H9 (cell line): ENCODE results near the gene CELF5. TPM values are rescaled to one million over a fixed set of nuclear protein-coding genes. Genes with fewer than 3 reads are reported as not detected.

Experiments
- DNase-seq: peaks from one replicate; pipeline ENCODE4 v3.0.0-alpha.2; 2017
- H2AFZ ChIP-seq: one replicate; pipeline ENCODE4 v1.6.1; 2013; ENCODE audit warnings: mild to moderate bottlenecking, low read length, control low read depth, moderate library complexity
- H2AK5ac ChIP-seq: 2 replicates; pipeline ENCODE4 v1.6.1; 2013; ENCODE audit warnings: low read length, control low read depth, mixed read lengths; ENCODE audit not compliant: insufficient read length
- H2BK120ac ChIP-seq: one replicate; pipeline ENCODE4 v1.6.1; 2013; ENCODE audit warnings: low read depth, mild to moderate bottlenecking, low read length, control low read depth, inconsistent platforms; ENCODE audit not compliant: poor library complexity, severe bottlenecking
- H2BK12ac ChIP-seq: 2 replicates; pipeline ENCODE4 v1.6.1; 2013; ENCODE audit warnings: low read length, control low read depth, mixed read lengths, low read depth; ENCODE audit not compliant: insufficient read length
- H2BK15ac ChIP-seq: 2 replicates; pipeline ENCODE4 v1.6.1; 2013; ENCODE audit warnings: low read depth, low read length, control low read depth
- H2BK20ac ChIP-seq: one replicate; pipeline ENCODE4 v1.6.1; 2013; ENCODE audit warnings: low read depth, mild to moderate bottlenecking, low read length, control low read depth, inconsistent platforms; ENCODE audit not compliant: poor library complexity, severe bottlenecking
- H2BK5ac ChIP-seq: 2 replicates; pipeline ENCODE4 v1.6.1; 2013; ENCODE audit warnings: low read length, control low read depth, mixed read lengths; ENCODE audit not compliant: insufficient read length
- H3K14ac ChIP-seq: 2 replicates; pipeline ENCODE4 v1.6.1; 2013; ENCODE audit warnings: low read length, control low read depth; ENCODE audit not compliant: insufficient read depth
- H3K18ac ChIP-seq: 2 replicates; pipeline ENCODE4 v1.6.1; 2013; ENCODE audit warnings: low read depth, mild to moderate bottlenecking, mixed read lengths, low read length, control low read depth; ENCODE audit not compliant: insufficient read length
- H3K23ac ChIP-seq: 2 replicates; pipeline ENCODE4 v1.6.1; 2013; ENCODE audit warnings: low read length, control low read depth, mixed read lengths, low read depth; ENCODE audit not compliant: insufficient read length
- H3K23me2 ChIP-seq: 2 replicates; pipeline ENCODE4 v1.6.1; 2013; ENCODE audit warnings: low read depth, mild to moderate bottlenecking, mixed read lengths, low read length, control low read depth; ENCODE audit not compliant: insufficient read length, poor library complexity, severe bottlenecking
- H3K27ac ChIP-seq: 2 replicates; pipeline ENCODE4 v1.5.1; 2013; ENCODE audit warnings: low read length, control low read depth, mixed read lengths, low read depth; ENCODE audit not compliant: insufficient read length
- H3K27me3 ChIP-seq: 2 replicates; pipeline ENCODE4 v1.6.1; 2013; ENCODE audit warnings: low read length, control low read depth, inconsistent platforms; ENCODE audit not compliant: insufficient read depth
- H3K4ac ChIP-seq: 2 replicates; pipeline ENCODE4 v1.6.1; 2013; ENCODE audit warnings: low read depth, mild to moderate bottlenecking, control low read depth, inconsistent platforms, low read length, moderate library complexity
- H3K4me1 ChIP-seq: 2 replicates; pipeline ENCODE4 v1.6.1; 2013; ENCODE audit warnings: low read length, control low read depth, inconsistent platforms; ENCODE audit not compliant: insufficient read depth
- H3K4me2 ChIP-seq: 2 replicates; pipeline ENCODE4 v1.6.1; 2013; ENCODE audit warnings: low read length, control low read depth, mixed read lengths; ENCODE audit not compliant: insufficient read length, insufficient read depth
- H3K56ac ChIP-seq: 2 replicates; pipeline ENCODE4 v1.6.1; 2013; ENCODE audit warnings: low read depth, mild to moderate bottlenecking, mixed read lengths, low read length, control low read depth; ENCODE audit not compliant: insufficient read length
- H3K79me1 ChIP-seq: 2 replicates; pipeline ENCODE4 v1.6.1; 2013; ENCODE audit warnings: low read depth, mild to moderate bottlenecking, moderate library complexity, low read length, control low read depth, inconsistent platforms; ENCODE audit not compliant: insufficient read depth, poor library complexity, severe bottlenecking
- H3K79me2 ChIP-seq: 2 replicates; pipeline ENCODE4 v1.6.1; 2013; ENCODE audit warnings: low read length, control low read depth, inconsistent platforms; ENCODE audit not compliant: insufficient read depth
- H3K9ac ChIP-seq: 2 replicates; pipeline ENCODE4 v1.6.1; 2013; ENCODE audit warnings: low read length, control low read depth, mixed read lengths; ENCODE audit not compliant: insufficient read length; ENCODE audit errors: extremely low read depth
- H3K9me3 ChIP-seq: one replicate; pipeline ENCODE4 v1.6.1; 2013; ENCODE audit warnings: low read depth, low read length, inconsistent platforms; ENCODE audit not compliant: control insufficient read depth
- H3T11ph ChIP-seq: one replicate; pipeline ENCODE4 v1.6.1; 2013; ENCODE audit warnings: mild to moderate bottlenecking, low read length, control low read depth, inconsistent platforms
- H4K20me1 ChIP-seq: one replicate; pipeline ENCODE4 v1.6.1; 2013; ENCODE audit not compliant: control insufficient read depth, insufficient read length, insufficient read depth
- H4K5ac ChIP-seq: 2 replicates; pipeline ENCODE4 v1.6.1; 2013; ENCODE audit warnings: low read depth, mild to moderate bottlenecking, mixed read lengths, low read length, control low read depth; ENCODE audit not compliant: insufficient read length
- H4K8ac ChIP-seq: replicated peaks from 2 replicates; pipeline ENCODE4 v1.6.1; 2013; ENCODE audit warnings: low read length, control low read depth, mixed read lengths, low read depth; ENCODE audit not compliant: insufficient read length
- H4K91ac ChIP-seq: 2 replicates; pipeline ENCODE4 v1.6.1; 2013; ENCODE audit warnings: low read depth, mild to moderate bottlenecking, moderate library complexity, mixed read lengths, low read length, control low read depth; ENCODE audit not compliant: insufficient read length
- H3K27ac Mint-ChIP-seq, 3 experiments: 2 replicates in 2 of 3; 3 replicates in 1 of 3; pipeline ENCODE4 v1.8.0; 2020 to 2021; ENCODE audit warnings: mixed read lengths in 3 of 3, mild to moderate bottlenecking in 1 of 3, moderate library complexity in 1 of 3
- H3K27me3 Mint-ChIP-seq: 2 replicates; pipeline ENCODE4 v1.8.0; 2021; ENCODE audit warnings: low read depth, mild to moderate bottlenecking, moderate library complexity, mixed read lengths
- H3K36me3 Mint-ChIP-seq, 3 experiments: 2 replicates in 2 of 3; 3 replicates in 1 of 3; pipeline ENCODE4 v1.8.0; 2020 to 2021; ENCODE audit warnings: low read depth in 3 of 3, mixed read lengths in 3 of 3; ENCODE audit not compliant: insufficient read depth in 1 of 3
- H3K4me1 Mint-ChIP-seq, 2 experiments: 2 replicates each; pipeline ENCODE4 v1.8.0; 2020; ENCODE audit warnings: mixed read lengths in 2 of 2
- H3K4me3 Mint-ChIP-seq, 2 experiments: 2 replicates in 1 of 2; 3 replicates in 1 of 2; pipeline ENCODE4 v1.8.0; 2020 to 2021; ENCODE audit warnings: mild to moderate bottlenecking in 2 of 2, mixed read lengths in 2 of 2, moderate library complexity in 1 of 2
- H3K9me3 Mint-ChIP-seq, 2 experiments: 2 replicates in 1 of 2; 3 replicates in 1 of 2; pipeline ENCODE4 v1.8.0; 2020; ENCODE audit warnings: mild to moderate bottlenecking in 2 of 2, mixed read lengths in 2 of 2, moderate library complexity in 1 of 2
- CTCF ChIP-seq: fragments of 200-600 bp; sonication (generic); conservative IDR thresholded peaks from 3 replicates; pipeline ENCODE4 v1.8.0; 2021; ENCODE audit warnings: antibody characterized with exemption, mild to moderate bottlenecking
- WGBS: extraction: QIAGEN DNeasy Blood & Tissue Kit; methylation state at CpG from one replicate; pipeline ENCODE4 v1.1.7; 2013; ENCODE audit warnings: missing lambda C conversion rate, low lambda C conversion rate, mixed read lengths; ENCODE audit not compliant: insufficient read length; ENCODE audit errors: extremely low coverage; 5-methylcytosine and 5-hydroxymethylcytosine counted together
- total RNA-seq: library from RNA; stranded (reverse); gene quantifications from 2 replicates; pipeline ENCODE4 v1.2.1, GENCODE V29; 2021

Gene CELF5
- total RNA-seq, 1 experiment from 2014 or later, result 4.8 TPM

GRCh38 chr19:3248728-3249326 lies 24.4 kb downstream of the CELF5 start:
- Histone ChIP-seq H2AFZ (no peak overlapping the region), H3K9me3 (no peaks in the 10 kb centered on the region), H3K9ac (no peak overlapping the region), H3K4me1 (no peaks in the 10 kb centered on the region), H3K27me3 (no peaks in the 10 kb centered on the region), H3K79me2 (no peaks in the 10 kb centered on the region), H2BK12ac (no peak overlapping the region), H2BK5ac (no peak overlapping the region), H3K23ac (no peak overlapping the region), H3K18ac (no peak overlapping the region), H2BK15ac (no peak overlapping the region), H4K20me1 (no peaks in the 10 kb centered on the region), H4K91ac (no peak overlapping the region), H2AK5ac (no peak overlapping the region), H3K14ac (no peak overlapping the region), H3K23me2 (no peaks in the 10 kb centered on the region), H3K4me2 (no peak overlapping the region), H3T11ph (no peak overlapping the region), H2BK20ac (no peak overlapping the region), H3K56ac (no peak overlapping the region), H3K27ac (no peak overlapping the region), H2BK120ac (no peak overlapping the region), H4K8ac (no peak overlapping the region), H4K5ac (no peak overlapping the region), H3K4ac (no peak overlapping the region), H3K79me1 (no peaks in the 10 kb centered on the region)
- no peak for DNase-seq
- Mint-ChIP-seq H3K36me3 (peaks cover 8 to 26% (median 22%) of the 10 kb centered on the region in 3 experiments), H3K4me3 (no peak overlapping the region), H3K27me3 (peaks cover 6% of the 10 kb centered on the region), H3K9me3 (no peaks in the 10 kb centered on the region; a peak in 2 of 5 replicates), H3K4me1 (peaks cover 2 to 13% of the 10 kb centered on the region in 2 experiments; a peak in 3 of 4 replicates), H3K27ac (no peak overlapping the region)
- no peak for TF ChIP-seq CTCF
- no CpG with 5 or more reads among the region's 14 CpGs for WGBS
